A549 (cell line): Measurements from ENCODE around the gene FOXK1. TPM values are rescaled to one million over a fixed set of nuclear protein-coding genes. Genes with fewer than 3 reads are reported as not detected.
A peak's percentile ranks its signal among the peaks of the same experiment; 100 is the strongest.

Source experiments
- ATAC-seq, 2 experiments: fragments of 200-7000 bp in 1 of 2; fragments of >200 bp in 1 of 2; cut with Nextera tagmentation in 1 of 2; cut with Tn5 transposase in 1 of 2; 3 replicates each; pipeline versions ENCODE4 v1.8.0 to v1.9.1; 2018 to 2020; ENCODE audit warnings: mild to moderate bottlenecking in 1 of 2, moderate library complexity in 1 of 2
- CTCF ChIA-PET: fragments of 300-600 bp; sonication (Branson Sonifier 250); formaldehyde crosslinking; extraction: SDS; loops from one replicate; lab custom pipeline; 2021; ENCODE audit warnings: antibody characterized with exemption, inconsistent platforms; lab: Yijun Ruan, JAX
- POLR2A ChIA-PET: fragments of 350-600 bp; formaldehyde crosslinking; extraction: SDS; loops from one replicate; lab custom pipeline; 2021; ENCODE audit warnings: antibody characterized with exemption, inconsistent platforms; lab: Yijun Ruan, JAX
- DNase-seq, 2 experiments: peaks; one replicate each; pipeline versions ENCODE4 v3.0.0 to v3.0.0-alpha.2; 2011 to 2016; ENCODE audit warnings: low read depth in 1 of 2, low spot score in 1 of 2
- FAIRE-seq: peaks from 2 replicates; lab custom pipeline; 2011; peaks lifted over from hg19 to GRCh38; lab: Jason Lieb, UNC
- H3K27ac ChIP-seq, 2 experiments: fragments of >200 bp; sonication (Bioruptor Twin); formaldehyde crosslinking; 3 replicates each; pipeline ENCODE4 v1.5.1; 2016 to 2017
- H3K4me1 ChIP-seq: fragments of >200 bp; sonication (Bioruptor Twin); formaldehyde crosslinking; 3 replicates; pipeline ENCODE4 v1.6.1; 2016
- H3K4me2 ChIP-seq: fragments of >200 bp; sonication (Bioruptor Twin); formaldehyde crosslinking; 3 replicates; pipeline ENCODE4 v1.6.1; 2016
- H3K4me3 ChIP-seq: fragments of >200 bp; sonication (Bioruptor Twin); formaldehyde crosslinking; 3 replicates; pipeline ENCODE4 v1.5.1; 2016
- H3K9me3 ChIP-seq: fragments of >200 bp; sonication (Bioruptor Twin); formaldehyde crosslinking; 3 replicates; pipeline ENCODE4 v1.6.1; 2016
- ATOH8 ChIP-seq: fragments of 250-450 bp; sonication (Bioruptor Pico); IDR thresholded peaks from 2 replicates; pipeline ENCODE4 v1.5.0; 2020; ENCODE audit warnings: low read depth, mild to moderate bottlenecking, moderate library complexity
- E2F6 ChIP-seq: IDR thresholded peaks from 2 replicates; pipeline ENCODE4 v1.6.1; 2012; ENCODE audit warnings: low read depth, borderline replicate concordance
- ELK1 ChIP-seq: fragments of 150-350 bp; IDR thresholded peaks from 2 replicates; pipeline ENCODE4 v1.6.1; 2014; ENCODE audit warnings: low read depth, mild to moderate bottlenecking, low read length
- ESRRA ChIP-seq: fragments of 150-350 bp; IDR thresholded peaks from 2 replicates; pipeline ENCODE4 v1.6.1; 2014; ENCODE audit warnings: mild to moderate bottlenecking, low read length, borderline replicate concordance
- HDAC2 ChIP-seq: fragments of 200-600 bp; sonication (generic); IDR thresholded peaks from 2 replicates; pipeline ENCODE4 v1.6.1; 2016
- HMGXB4 ChIP-seq: fragments of 250-450 bp; sonication (Bioruptor Pico); IDR thresholded peaks from 2 replicates; pipeline ENCODE4 v1.5.0; 2021; ENCODE audit warnings: mild to moderate bottlenecking, moderate library complexity, borderline replicate concordance
- HOXB13 ChIP-seq: fragments of 250-450 bp; sonication (Bioruptor Pico); IDR thresholded peaks from 2 replicates; pipeline ENCODE4 v1.5.0; 2020; ENCODE audit warnings: low read depth, mild to moderate bottlenecking, moderate library complexity
- HOXB5 ChIP-seq: fragments of 250-450 bp; sonication (Bioruptor Pico); IDR thresholded peaks from 2 replicates; pipeline ENCODE4 v1.5.0; 2020; ENCODE audit warnings: mild to moderate bottlenecking, moderate library complexity
- JUN ChIP-seq, 2 experiments: fragments of >200 bp; sonication (Bioruptor Twin); formaldehyde crosslinking; IDR thresholded peaks; 2 replicates in 1 of 2; 3 replicates in 1 of 2; pipeline ENCODE4 v1.6.1; 2016 to 2017
- MAFK ChIP-seq: fragments of 450-650 bp; IDR thresholded peaks from 2 replicates; pipeline ENCODE4 v1.6.1; 2014; ENCODE audit not compliant: partially characterized antibody
- MAX ChIP-seq: IDR thresholded peaks from 2 replicates; pipeline ENCODE4 v1.6.1; 2012
- MYC ChIP-seq: IDR thresholded peaks from 2 replicates; pipeline ENCODE4 v1.6.1; 2012; ENCODE audit warnings: mild to moderate bottlenecking, inconsistent platforms, low read length, improper control_type of control experiment, borderline replicate concordance
- POLR2AphosphoS2 ChIP-seq: conservative IDR thresholded peaks from 2 replicates; pipeline ENCODE4 v1.6.1; 2012; ENCODE audit warnings: low read length, improper control_type of control experiment, inconsistent platforms
- RNF2 ChIP-seq: fragments of 200-600 bp; sonication (generic); IDR thresholded peaks from 2 replicates; pipeline ENCODE4 v1.6.1; 2016; ENCODE audit warnings: low read depth, mild to moderate bottlenecking, antibody characterized with exemption, moderate library complexity, borderline replicate concordance
- SMC3 ChIP-seq: fragments of >200 bp; sonication (Bioruptor Twin); formaldehyde crosslinking; IDR thresholded peaks from 3 replicates; pipeline ENCODE4 v1.6.1; 2018; ENCODE audit warnings: inconsistent platforms
- SREBF2 ChIP-seq: fragments of 450-650 bp; IDR thresholded peaks from 2 replicates; pipeline ENCODE4 v1.6.1; 2014; ENCODE audit warnings: mild to moderate bottlenecking, moderate library complexity
- ZSCAN20 ChIP-seq: fragments of 250-450 bp; sonication (Bioruptor Pico); IDR thresholded peaks from 2 replicates; pipeline ENCODE4 v1.8.0; 2022; ENCODE audit warnings: mild to moderate bottlenecking, moderate library complexity
- WGBS: methylation state at CpG from one replicate; pipeline ENCODE4 v1.1.6; 2017; ENCODE audit errors: missing lambda C conversion rate; 5-methylcytosine and 5-hydroxymethylcytosine counted together
- polyA plus RNA-seq, 4 experiments: library from polyadenylated mRNA; depleted of rRNA in 3 of 4; stranded (reverse); fragments of >200 nt; fragmentation: RNase III in 1 of 4; extraction: RNeasy Plus Mini Kit Qiagen cat#74134 plus additional on column Dnase treatment in 1 of 4; gene quantifications; 2 replicates in 3 of 4; 3 replicates in 1 of 4; pipeline ENCODE4 v1.2.3, GENCODE V29; 2011 to 2017

FOXK1 gene
- polyA plus RNA-seq, 2 of the 4 experiments (the other 2 are of a cell fraction): 6.8 to 10.9 TPM

GRCh38 chr7:4661871-4662270, 20.2 kb upstream of the FOXK1 start:
- DNase-seq (no peak), FAIRE-seq (no peak), ATAC-seq (no peak)
- CTCF ChIA-PET: interaction anchor here (0.9 to 1.7 kb wide), 3 partner anchors 11 to 20 kb away, joined by 3 to 5 read pairs (median 3); no protein-coding TSS in a partner anchor
- Histone ChIP-seq H3K9me3 (peaks cover 31% of the 10 kb centered on the region), H3K4me1 (peaks cover 19% of the 10 kb centered on the region), H3K27ac (peak overlapping the region in 1 of 2 experiments; percentile 46; a peak in 2 of 6 replicates), H3K4me2 (no peak overlapping the region), H3K4me3 (no peak overlapping the region)
- TF ChIP-seq E2F6: no peak
- no peak for TF ChIP-seq JUN (IDR thresholded peaks at IDR 0.05)
- TF ChIP-seq ATOH8 (CRISPR knock-in tag): no peak
- no peak for TF ChIP-seq MYC
- TF ChIP-seq ZSCAN20 (CRISPR knock-in tag): no peak
- no peak for TF ChIP-seq ESRRA
- WGBS: 57% methylated on average over 8 of the region's 8 CpGs
- POLR2A ChIA-PET: interaction anchor here (0.7 kb wide), 1 partner anchor 1571 kb away, joined by 9 read pairs; no protein-coding TSS in a partner anchor

GRCh38 chr7:4663239-4664018, 18.7 kb upstream of the FOXK1 start:
- Histone ChIP-seq H3K27ac (peak overlapping the region in 1 of 2 experiments; percentile 78; a peak in 1 of 6 replicates), H3K9me3 (peaks cover 18% of the 10 kb centered on the region), H3K4me3 (no peak overlapping the region), H3K4me1 (peaks cover 19% of the 10 kb centered on the region), H3K4me2 (no peak overlapping the region)
- no peak for FAIRE-seq
- WGBS: 83% methylated on average over 17 of the region's 17 CpGs
- ChIA-PET CTCF (interaction anchor here (0.7 to 0.8 kb wide), 2 partner anchors 22 to 52 kb away, joined by 3 read pairs; no protein-coding TSS in a partner anchor), POLR2A (interaction anchor here (1.0 kb wide), 1 partner anchor 22 kb away, joined by 3 read pairs; no protein-coding TSS in a partner anchor)
- no peak for DNase-seq
- no peak for TF ChIP-seq SMC3
- no peak for TF ChIP-seq HOXB13 (CRISPR knock-in tag)
- no peak for TF ChIP-seq MAFK
- no peak for TF ChIP-seq HOXB5
- no peak for TF ChIP-seq ELK1
- no peak for TF ChIP-seq RNF2
- no peak for TF ChIP-seq SREBF2
- no peak for TF ChIP-seq POLR2AphosphoS2
- TF ChIP-seq MAX: no peak
- TF ChIP-seq HMGXB4 (CRISPR knock-in tag): no peak
- no peak for TF ChIP-seq HDAC2
- no peak for ATAC-seq
